ENCODE data around the gene MED1. TPM values are rescaled to one million over a fixed set of nuclear protein-coding genes. Genes with fewer than 3 reads are reported as not detected.
A peak's percentile ranks its signal among the peaks of the same experiment; 100 is the strongest.
"Not testable (repeated sequence)": the region's sequence is repeated elsewhere in the genome, so short reads cannot be mapped to it uniquely, and the experiment has no call there.

Gene MED1
- total RNA-seq, 1 donor from 2014 or later: 37.2 TPM

DNA sequence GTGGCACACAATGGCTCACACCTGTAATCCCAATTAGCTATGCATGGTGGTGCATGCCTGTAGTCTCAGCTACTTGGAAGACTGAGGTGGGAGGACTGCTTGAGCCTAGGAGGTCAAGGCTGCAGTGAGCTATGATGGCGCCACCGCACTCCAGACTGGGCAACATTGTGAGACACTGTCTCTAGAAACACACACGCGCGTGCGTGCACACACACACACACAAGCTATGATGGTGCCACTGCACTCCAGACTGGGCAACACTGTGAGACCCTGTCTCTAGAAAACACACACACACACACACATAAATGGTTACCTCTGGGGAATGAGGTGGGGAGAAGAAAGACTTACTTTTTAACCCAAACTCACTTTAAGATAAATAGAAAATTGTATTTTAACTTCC is 66.0 kb downstream of the MED1 start:
- H3K36me3 ChIP-seq: peaks cover 7% of the 10 kb centered on the region
- TF ChIP-seq CTCF (IDR thresholded peaks at IDR 0.05): no peak
- H3K4me3 ChIP-seq: no peak overlapping the region
- H3K9me3 ChIP-seq: no peaks in the 10 kb centered on the region
- no peaks in the 10 kb centered on the region for H3K4me1 ChIP-seq
- no peaks in the 10 kb centered on the region for H3K27me3 ChIP-seq
- no peak overlapping the region for H3K27ac ChIP-seq
- DNase-seq (no peak), ATAC-seq (no peak)
- intact Hi-C loops (cut with DNase I): no loop called here

DNA sequence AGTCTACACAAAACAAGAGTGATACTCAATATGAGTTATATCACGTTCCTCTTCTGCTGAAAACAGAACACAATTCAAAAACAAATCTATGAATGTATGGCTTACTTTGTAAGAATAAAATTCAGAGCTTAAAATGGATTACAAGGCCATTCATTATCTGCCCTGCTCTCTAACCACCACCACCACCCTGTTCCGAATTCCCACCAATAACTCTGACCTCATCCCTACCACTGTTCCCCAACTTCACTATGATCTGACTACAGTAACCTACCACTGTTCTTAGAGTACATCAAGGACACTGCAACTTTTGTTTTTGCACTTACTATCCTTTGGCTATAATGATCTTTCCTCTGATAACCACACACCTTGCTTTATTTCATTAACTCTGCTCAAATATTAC is 70.9 kb downstream of the MED1 start:
- Histone ChIP-seq H3K9me3 (no peaks in the 10 kb centered on the region), H3K36me3 (no peaks in the 10 kb centered on the region), H3K27me3 (no peaks in the 10 kb centered on the region), H3K4me3 (no peak overlapping the region), H3K27ac (no peak overlapping the region), H3K4me1 (no peaks in the 10 kb centered on the region)
- DNase-seq (no peak), ATAC-seq (no peak)
- intact Hi-C loops (cut with DNase I): no loop called here
- no peak for TF ChIP-seq CTCF (IDR thresholded peaks at IDR 0.05)

- Histone ChIP-seq H3K9me3 (no peaks in the 10 kb centered on the region), H3K4me3 (no peak overlapping the region), H3K27ac (no peak overlapping the region), H3K36me3 (no peaks in the 10 kb centered on the region), H3K27me3 (no peaks in the 10 kb centered on the region), H3K4me1 (no peaks in the 10 kb centered on the region)
- intact Hi-C loops (cut with DNase I): no loop called here
- TF ChIP-seq CTCF (IDR thresholded peaks at IDR 0.05): no peak
- DNase-seq: no peak
- no peak for ATAC-seq
Measured at GRCh38 chr17:39376434-39376833, 74.6 kb downstream of the MED1 start.

- H3K4me1 ChIP-seq: peaks cover 11% of the 10 kb centered on the region
- H3K9me3 ChIP-seq; H3K4me3 ChIP-seq; ATAC-seq; intact Hi-C loops (cut with DNase I); H3K36me3 ChIP-seq; H3K27me3 ChIP-seq; DNase-seq; H3K27ac ChIP-seq: not testable (repeated sequence)
Measured at GRCh38 chr17:39367805-39368204, 83.3 kb downstream of the MED1 start.

DNA sequence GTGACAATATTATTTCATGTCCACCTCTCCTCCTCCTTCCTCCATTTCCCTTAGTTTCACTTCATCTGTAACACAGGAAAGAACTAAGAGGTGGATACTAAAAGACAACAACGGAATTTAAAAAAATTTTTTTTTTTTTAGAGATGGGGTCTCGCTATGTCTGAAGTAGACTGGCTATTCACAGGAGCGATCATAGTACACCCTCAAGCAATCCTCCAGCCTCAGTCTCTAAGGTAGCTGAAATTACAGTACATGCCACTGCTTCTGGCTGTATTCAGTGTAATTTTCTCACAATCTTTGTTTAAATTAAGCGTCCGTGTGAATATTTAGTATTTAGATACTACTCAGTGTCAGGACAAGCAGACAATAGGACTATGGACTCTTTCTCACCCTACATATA is 85.2 kb downstream of the MED1 start:
- no peak for TF ChIP-seq CTCF (IDR thresholded peaks at IDR 0.05)
- ATAC-seq (no peak), DNase-seq (no peak)
- no peaks in the 10 kb centered on the region for H3K9me3 ChIP-seq
- no peaks in the 10 kb centered on the region for H3K36me3 ChIP-seq
- peaks cover 16% of the 10 kb centered on the region for H3K4me1 ChIP-seq
- peak overlapping the region; percentile 14 for H3K27ac ChIP-seq
- intact Hi-C loops (cut with DNase I): no loop called here
- H3K27me3 ChIP-seq: no peaks in the 10 kb centered on the region
- H3K4me3 ChIP-seq: no peak overlapping the region

DNA sequence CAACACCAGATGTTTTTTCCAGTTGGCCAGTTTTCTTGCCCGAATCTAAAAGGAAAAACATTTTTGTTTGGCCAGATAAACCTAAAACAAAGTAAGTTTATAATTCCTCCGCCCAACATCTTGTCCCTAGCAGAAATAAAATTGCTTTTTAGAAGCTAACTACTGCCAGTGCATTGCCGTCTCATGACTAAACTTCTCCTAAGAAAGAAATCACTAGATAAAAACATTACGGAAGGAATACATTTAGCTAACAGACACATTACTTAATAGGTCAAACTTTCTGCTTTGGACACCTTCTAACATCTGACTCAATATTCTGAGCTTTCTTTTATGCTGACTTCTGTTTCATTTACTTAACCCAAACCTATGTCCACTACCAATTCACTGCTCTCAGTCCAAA is 85.8 kb downstream of the MED1 start:
- intact Hi-C loops (cut with DNase I): no loop called here
- Histone ChIP-seq H3K9me3 (no peaks in the 10 kb centered on the region), H3K27me3 (no peaks in the 10 kb centered on the region), H3K27ac (no peak overlapping the region), H3K36me3 (no peaks in the 10 kb centered on the region), H3K4me3 (no peak overlapping the region), H3K4me1 (peaks cover 22% of the 10 kb centered on the region)
- no peak for TF ChIP-seq CTCF (IDR thresholded peaks at IDR 0.05)
- ATAC-seq (peak; percentile 30), DNase-seq (no peak)
